ENCODE measurements around the gene RPP30. TPM values are rescaled to one million over a fixed set of nuclear protein-coding genes. Genes with fewer than 3 reads are reported as not detected.
A peak's percentile ranks its signal among the peaks of the same experiment; 100 is the strongest.
"Not testable (repeated sequence)": the region's sequence is repeated elsewhere in the genome, so short reads cannot be mapped to it uniquely, and the experiment has no call there.

Gene RPP30
- total RNA-seq, 1 donor = 61.4 TPM

- H3K4me3 ChIP-seq (ENCODE audit: low read depth, low read length) = no peak overlapping the region
- no peak for TF ChIP-seq CTCF (IDR thresholded peaks at IDR 0.05; ENCODE audit: insufficient read depth, low read length)
- no peak for DNase-seq (ENCODE audit: low read depth)
Observed at GRCh38 chr10:90939116-90939515, 67.3 kb downstream of the RPP30 start.

GRCh38 chr10:90939648-90940047 lies 67.9 kb downstream of the RPP30 start:
- H3K4me3 ChIP-seq (ENCODE audit: low read depth, low read length) = no peak overlapping the region
- DNase-seq (ENCODE audit: low read depth) = no peak
- no peak for TF ChIP-seq CTCF (IDR thresholded peaks at IDR 0.05; ENCODE audit: insufficient read depth, low read length)

GRCh38 chr10:90942980-90943379 lies 71.2 kb downstream of the RPP30 start:
- H3K4me3 ChIP-seq (ENCODE audit: low read depth, low read length); DNase-seq (ENCODE audit: low read depth): not testable (repeated sequence)

GRCh38 chr10:90944749-90945148 lies 73.0 kb downstream of the RPP30 start:
- DNase-seq (ENCODE audit: low read depth) = no peak
- no peak for TF ChIP-seq CTCF (IDR thresholded peaks at IDR 0.05; ENCODE audit: insufficient read depth, low read length)

GRCh38 chr10:90945491-90946070 lies 73.8 kb downstream of the RPP30 start:
- peak; percentile 38 for DNase-seq (ENCODE audit: low read depth)
- no peak for TF ChIP-seq CTCF (IDR thresholded peaks at IDR 0.05; ENCODE audit: insufficient read depth, low read length)
- no peak overlapping the region for H3K4me3 ChIP-seq (ENCODE audit: low read depth, low read length)

More at GRCh38 chr10:90944749-90945148, 73.0 kb downstream of the RPP30 start:
- no peak overlapping the region for H3K4me3 ChIP-seq (ENCODE audit: low read depth, low read length)

GRCh38 chr10:90947030-90947960 lies 75.5 kb downstream of the RPP30 start:
- no peak for TF ChIP-seq CTCF (IDR thresholded peaks at IDR 0.05; ENCODE audit: insufficient read depth, low read length)

More at GRCh38 chr10:90947030-90947960, 75.5 kb downstream of the RPP30 start:
- no peak overlapping the region for H3K4me3 ChIP-seq (ENCODE audit: low read depth, low read length)
- no peak for DNase-seq (ENCODE audit: low read depth)

Small RNA genes within 50 kb of the gene (small RNA-seq; reads per million reads assigned to genes)
- gene RF00019 (not detected), gene RNU6-740P (not detected)

Other genes with a start within 250 kb of the RPP30 start
- 0.25 and 4.6 TPM in 2 replicates for gene HTR7, start 13.9 kb upstream of the RPP30 start, total RNA-seq (ENCODE audit: low replicate concordance)
- 1.4 and 4.9 TPM in 2 replicates for gene ANKRD1, start 49.1 kb downstream of the RPP30 start, total RNA-seq (ENCODE audit: low replicate concordance)

Measured in fibroblast of the aortic adventitia (primary cell).